Nephron (organoid): Measurements from ENCODE around the gene PRICKLE2.

Source experiments
- H3K27ac Mint-ChIP-seq, 3 experiments: 2 replicates each; pipeline ENCODE4 v1.8.0; 2020; ENCODE audit warnings: mixed read lengths in 3 of 3, mild to moderate bottlenecking in 2 of 3, moderate library complexity in 1 of 3
- H3K27me3 Mint-ChIP-seq: 2 replicates; pipeline ENCODE4 v1.8.0; 2021; ENCODE audit warnings: low read depth, mild to moderate bottlenecking, moderate library complexity, mixed read lengths
- H3K36me3 Mint-ChIP-seq: 2 replicates; pipeline ENCODE4 v1.8.0; 2020; ENCODE audit warnings: low read depth, mixed read lengths
- H3K4me1 Mint-ChIP-seq: 2 replicates; pipeline ENCODE4 v1.8.0; 2020; ENCODE audit warnings: mixed read lengths
- H3K4me3 Mint-ChIP-seq, 3 experiments: 2 replicates each; pipeline ENCODE4 v1.8.0; 2020; ENCODE audit warnings: mild to moderate bottlenecking in 3 of 3, mixed read lengths in 3 of 3, moderate library complexity in 2 of 3
- H3K9me3 Mint-ChIP-seq: 2 replicates; pipeline ENCODE4 v1.8.0; 2020; ENCODE audit warnings: mixed read lengths
- TF ChIP-seq, protein P1 (sequence below), 3 experiments: fragments of 200-600 bp; sonication (generic); IDR thresholded peaks; one replicate each; pipeline ENCODE4 v1.5.0; 2021; ENCODE audit warnings: antibody characterized with exemption in 3 of 3; ENCODE audit not compliant: unreplicated experiment in 3 of 3

The PRICKLE2 gene

DNA sequence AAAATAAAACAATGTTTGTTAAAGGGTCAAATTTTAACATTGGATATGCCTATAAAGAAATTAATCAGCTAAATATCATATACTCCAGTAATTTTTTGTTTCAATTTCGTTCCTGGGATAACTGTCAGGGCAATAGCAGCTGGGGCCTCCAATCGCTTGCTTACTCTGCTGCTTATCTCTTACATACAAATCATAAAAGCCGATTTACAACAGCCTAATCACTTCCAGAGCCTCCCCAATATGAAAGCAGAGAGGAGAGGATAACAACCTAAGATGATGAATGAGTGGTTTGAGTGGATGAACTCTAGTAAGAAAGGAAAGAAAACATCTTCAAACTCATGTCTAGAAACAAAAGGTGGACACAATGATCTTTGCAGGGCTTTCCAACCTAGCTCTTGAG lies 121.3 kb downstream of the PRICKLE2 start:
- peaks cover 49% of the 10 kb centered on the region for H3K4me1 Mint-ChIP-seq
- no peak overlapping the region for H3K4me3 Mint-ChIP-seq
- peak overlapping the region; percentile 66 to 87 (median 74) for H3K27ac Mint-ChIP-seq
- H3K9me3 Mint-ChIP-seq: no peaks in the 10 kb centered on the region
- H3K36me3 Mint-ChIP-seq: peaks cover 6% of the 10 kb centered on the region
- TF ChIP-seq, protein P1, sequence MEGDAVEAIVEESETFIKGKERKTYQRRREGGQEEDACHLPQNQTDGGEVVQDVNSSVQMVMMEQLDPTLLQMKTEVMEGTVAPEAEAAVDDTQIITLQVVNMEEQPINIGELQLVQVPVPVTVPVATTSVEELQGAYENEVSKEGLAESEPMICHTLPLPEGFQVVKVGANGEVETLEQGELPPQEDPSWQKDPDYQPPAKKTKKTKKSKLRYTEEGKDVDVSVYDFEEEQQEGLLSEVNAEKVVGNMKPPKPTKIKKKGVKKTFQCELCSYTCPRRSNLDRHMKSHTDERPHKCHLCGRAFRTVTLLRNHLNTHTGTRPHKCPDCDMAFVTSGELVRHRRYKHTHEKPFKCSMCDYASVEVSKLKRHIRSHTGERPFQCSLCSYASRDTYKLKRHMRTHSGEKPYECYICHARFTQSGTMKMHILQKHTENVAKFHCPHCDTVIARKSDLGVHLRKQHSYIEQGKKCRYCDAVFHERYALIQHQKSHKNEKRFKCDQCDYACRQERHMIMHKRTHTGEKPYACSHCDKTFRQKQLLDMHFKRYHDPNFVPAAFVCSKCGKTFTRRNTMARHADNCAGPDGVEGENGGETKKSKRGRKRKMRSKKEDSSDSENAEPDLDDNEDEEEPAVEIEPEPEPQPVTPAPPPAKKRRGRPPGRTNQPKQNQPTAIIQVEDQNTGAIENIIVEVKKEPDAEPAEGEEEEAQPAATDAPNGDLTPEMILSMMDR (IDR thresholded peaks at IDR 0.05; ENCODE audit: unreplicated experiment in 3 of 3): no peak
- no peaks in the 10 kb centered on the region for H3K27me3 Mint-ChIP-seq

- Mint-ChIP-seq H3K9me3 (no peaks in the 10 kb centered on the region), H3K4me3 (no peak overlapping the region), H3K36me3 (peaks cover 13% of the 10 kb centered on the region), H3K27me3 (no peaks in the 10 kb centered on the region), H3K4me1 (peaks cover 47% of the 10 kb centered on the region), H3K27ac (peak overlapping the region in 2 of 3 experiments; percentile 22 to 90)
- TF ChIP-seq, protein P1 (IDR thresholded peaks at IDR 0.05; ENCODE audit: unreplicated experiment in 3 of 3): no peak
Measured at GRCh38 chr3:64103131-64103530, 122.1 kb downstream of the PRICKLE2 start.

DNA sequence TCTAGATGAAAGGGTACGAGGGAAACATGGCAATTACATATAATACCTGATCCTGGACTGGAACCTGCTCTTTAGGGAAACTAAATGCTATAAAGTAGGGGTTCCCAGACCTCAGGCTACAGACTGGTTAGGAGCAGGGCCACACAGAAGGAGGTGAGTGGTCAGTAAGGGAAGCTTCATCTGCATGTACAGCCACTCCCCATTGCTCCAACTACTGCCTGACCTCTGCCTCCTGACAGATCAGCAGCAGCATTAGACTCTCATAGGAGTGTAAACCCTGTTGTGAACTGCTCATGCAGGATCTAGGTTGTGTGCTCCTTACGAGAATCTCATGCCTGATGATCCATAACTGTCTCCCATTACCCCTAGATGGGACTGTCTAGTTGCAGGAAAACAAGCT lies 123.1 kb downstream of the PRICKLE2 start:
- H3K27ac Mint-ChIP-seq: no peak overlapping the region
- TF ChIP-seq, protein P1 (IDR thresholded peaks at IDR 0.05; ENCODE audit: unreplicated experiment in 3 of 3): no peak
- H3K4me1 Mint-ChIP-seq: peaks cover 41% of the 10 kb centered on the region
- peaks cover 19% of the 10 kb centered on the region for H3K36me3 Mint-ChIP-seq
- no peak overlapping the region for H3K4me3 Mint-ChIP-seq
- H3K27me3 Mint-ChIP-seq: no peaks in the 10 kb centered on the region
- no peaks in the 10 kb centered on the region for H3K9me3 Mint-ChIP-seq

- Mint-ChIP-seq H3K4me3 (no peak overlapping the region), H3K9me3 (no peaks in the 10 kb centered on the region), H3K4me1 (peaks cover 14% of the 10 kb centered on the region), H3K27me3 (no peaks in the 10 kb centered on the region), H3K27ac (no peak overlapping the region), H3K36me3 (peaks cover 39% of the 10 kb centered on the region)
- TF ChIP-seq, protein P1 (IDR thresholded peaks at IDR 0.05; ENCODE audit: unreplicated experiment in 3 of 3): no peak
Measured at GRCh38 chr3:64099316-64099715, 126.0 kb downstream of the PRICKLE2 start.

- TF ChIP-seq, protein P1 (IDR thresholded peaks at IDR 0.05; ENCODE audit: unreplicated experiment in 3 of 3): no peak
- no peaks in the 10 kb centered on the region for H3K9me3 Mint-ChIP-seq
- no peaks in the 10 kb centered on the region for H3K27me3 Mint-ChIP-seq
- H3K4me3 Mint-ChIP-seq: no peak overlapping the region
- peaks cover 16% of the 10 kb centered on the region for H3K4me1 Mint-ChIP-seq
- H3K36me3 Mint-ChIP-seq: peaks cover 39% of the 10 kb centered on the region
- no peak overlapping the region for H3K27ac Mint-ChIP-seq
Measured at GRCh38 chr3:64098670-64099069, 126.6 kb downstream of the PRICKLE2 start.

GRCh38 chr3:64097920-64098319 lies 127.3 kb downstream of the PRICKLE2 start:
- peak overlapping the region in 1 of 3 experiments; percentile 3 for H3K27ac Mint-ChIP-seq
- H3K27me3 Mint-ChIP-seq: no peaks in the 10 kb centered on the region
- H3K36me3 Mint-ChIP-seq: peaks cover 39% of the 10 kb centered on the region
- H3K4me3 Mint-ChIP-seq: no peak overlapping the region
- no peaks in the 10 kb centered on the region for H3K9me3 Mint-ChIP-seq
- peaks cover 21% of the 10 kb centered on the region for H3K4me1 Mint-ChIP-seq
- TF ChIP-seq, protein P1 (IDR thresholded peaks at IDR 0.05; ENCODE audit: unreplicated experiment in 3 of 3): no peak
